Epithelial cell of proximal tubule (primary cell): ENCODE data around the gene NDST4. TPM values are rescaled to one million over a fixed set of nuclear protein-coding genes. Genes with fewer than 3 reads are reported as not detected.

ENCODE experiments used
- DNase-seq: peaks from one replicate; pipeline ENCODE4 v3.0.0-alpha.2; 2011; ENCODE audit warnings: low read depth
- H3K4me3 ChIP-seq: 2 replicates; pipeline ENCODE4 v1.5.1; 2011; ENCODE audit warnings: low read depth, mild to moderate bottlenecking, low read length
- CTCF ChIP-seq: conservative IDR thresholded peaks from 2 replicates; pipeline ENCODE4 v1.5.1; 2012; ENCODE audit warnings: low read depth, mild to moderate bottlenecking, low read length
- total RNA-seq: library from RNA; depleted of rRNA; stranded (reverse); fragments of >200 nt; gene quantifications from 2 replicates; pipeline ENCODE4 v1.2.3, GENCODE V29; 2015

The NDST4 gene
- total RNA-seq, 1 donor from 2014 or later, result not detected

GRCh38 chr4:114815760-114816159 lies 297.7 kb downstream of the NDST4 start:
- TF ChIP-seq CTCF, result no peak
- DNase-seq, result no peak
- no peak overlapping the region for H3K4me3 ChIP-seq

- TF ChIP-seq CTCF, result no peak
- no peak for DNase-seq
- no peak overlapping the region for H3K4me3 ChIP-seq
These were observed 299.5 kb downstream of the NDST4 start for GRCh38 chr4:114813961-114814360.

GRCh38 chr4:114811564-114812301 lies 301.7 kb downstream of the NDST4 start:
- DNase-seq, result no peak
- no peak for TF ChIP-seq CTCF
- H3K4me3 ChIP-seq, result no peak overlapping the region

GRCh38 chr4:114807759-114808404 lies 305.5 kb downstream of the NDST4 start:
- DNase-seq, result no peak
- no peak overlapping the region for H3K4me3 ChIP-seq

DNA sequence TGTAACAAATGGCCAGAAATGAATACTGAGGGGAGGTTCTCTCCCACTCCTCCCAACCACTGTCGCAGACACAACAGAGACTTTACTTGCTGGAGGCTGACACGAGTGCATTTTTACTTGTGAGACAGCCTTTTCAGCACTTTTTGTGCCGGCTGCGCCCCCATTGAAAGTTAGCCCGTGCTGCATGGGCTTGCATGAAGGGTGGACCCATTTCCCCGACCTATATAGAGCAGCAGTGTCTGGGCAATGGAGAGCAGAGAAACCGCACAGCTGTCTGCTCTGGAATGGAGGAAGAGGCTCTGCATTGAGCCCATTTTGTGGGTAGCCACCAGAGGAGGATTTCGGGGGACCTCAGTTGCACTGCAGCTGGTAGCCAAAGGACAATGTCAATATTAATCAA lies 306.1 kb downstream of the NDST4 start:
- DNase-seq, result no peak
- H3K4me3 ChIP-seq, result no peak overlapping the region
- no peak for TF ChIP-seq CTCF

More at GRCh38 chr4:114807759-114808404, 305.5 kb downstream of the NDST4 start:
- TF ChIP-seq CTCF, result peak; percentile 90

DNA sequence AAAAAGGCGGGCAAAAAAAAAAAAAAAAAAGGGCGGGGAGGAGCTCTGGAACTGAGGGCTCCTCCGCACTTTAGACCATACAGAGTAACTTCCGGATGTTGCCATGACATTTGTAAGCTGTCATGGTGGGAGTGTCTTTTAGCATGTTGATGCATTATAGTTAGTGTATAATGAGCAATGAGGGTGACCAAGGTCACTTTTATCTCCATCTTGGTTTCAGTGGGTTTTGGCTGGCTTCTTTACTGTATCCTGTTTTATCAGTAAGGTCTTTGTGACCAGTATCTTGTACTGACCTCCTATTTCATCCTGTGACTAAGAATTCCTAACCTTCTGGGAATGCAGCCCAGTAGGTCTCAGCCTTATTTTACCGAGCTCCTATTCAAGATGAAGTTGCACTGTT lies 321.4 kb downstream of the NDST4 start:
- TF ChIP-seq CTCF, result no peak
- no peak for DNase-seq
- no peak overlapping the region for H3K4me3 ChIP-seq
